SK-N-SH treated with all-trans-retinoic acid at 6 μM for 48 hours (cell line): ENCODE data around the gene CLDND2.

Experiments
- ATAC-seq: fragments of 200-7000 bp; cut with Tn5 transposase; 3 replicates; pipeline ENCODE4 v1.9.1; 2020; ENCODE audit warnings: mild to moderate bottlenecking, moderate library complexity
- ARNTL ChIP-seq: fragments of 450-650 bp; formaldehyde crosslinking; IDR thresholded peaks from 2 replicates; pipeline ENCODE4 v1.5.0; 2020; ENCODE audit warnings: low read depth, mild to moderate bottlenecking, moderate library complexity, borderline replicate concordance
- BACH2 ChIP-seq: fragments of 250-450 bp; sonication (Bioruptor Pico); IDR thresholded peaks from 2 replicates; pipeline ENCODE4 v1.9.0; 2021; ENCODE audit warnings: mild to moderate bottlenecking, borderline replicate concordance
- CREB5 ChIP-seq: fragments of 250-450 bp; sonication (Bioruptor Pico); IDR thresholded peaks from 2 replicates; pipeline ENCODE4 v1.5.1; 2020; ENCODE audit warnings: low read depth, mild to moderate bottlenecking, moderate library complexity
- CSDC2 ChIP-seq: fragments of 250-450 bp; sonication (Bioruptor Pico); IDR thresholded peaks from 2 replicates; pipeline ENCODE4 v1.5.0; 2020; ENCODE audit warnings: mild to moderate bottlenecking, moderate library complexity
- CSRNP3 ChIP-seq: fragments of 250-450 bp; sonication (Bioruptor Pico); IDR thresholded peaks from 2 replicates; pipeline ENCODE4 v1.5.1; 2021; ENCODE audit warnings: mild to moderate bottlenecking, moderate library complexity
- ESRRG ChIP-seq: fragments of 250-450 bp; sonication (Bioruptor Pico); IDR thresholded peaks from 2 replicates; pipeline ENCODE4 v1.6.1; 2021; ENCODE audit warnings: mild to moderate bottlenecking
- ISL1 ChIP-seq: fragments of 250-450 bp; sonication (Bioruptor Pico); IDR thresholded peaks from 2 replicates; pipeline ENCODE4 v2.1.2; 2022; ENCODE audit warnings: mild to moderate bottlenecking, moderate library complexity
- OSR1 ChIP-seq: fragments of 250-450 bp; sonication (Bioruptor Pico); IDR thresholded peaks from 2 replicates; pipeline ENCODE4 v1.8.0; 2022; ENCODE audit warnings: moderate library complexity, mild to moderate bottlenecking, inconsistent platforms
- PATZ1 ChIP-seq: fragments of 250-450 bp; sonication (Bioruptor Pico); IDR thresholded peaks from 2 replicates; pipeline ENCODE4 v1.8.0; 2020; ENCODE audit warnings: mild to moderate bottlenecking, moderate library complexity, borderline replicate concordance
- POU6F1 ChIP-seq: fragments of 250-450 bp; sonication (Bioruptor Pico); IDR thresholded peaks from 2 replicates; pipeline ENCODE4 v1.8.0; 2021; ENCODE audit warnings: low read depth, mild to moderate bottlenecking, moderate library complexity, borderline replicate concordance
- PPARA ChIP-seq: fragments of 250-450 bp; sonication (Bioruptor Pico); IDR thresholded peaks from 2 replicates; pipeline ENCODE4 v1.5.0; 2020; ENCODE audit warnings: mild to moderate bottlenecking, borderline replicate concordance
- RARB ChIP-seq: fragments of 250-450 bp; sonication (Bioruptor Pico); IDR thresholded peaks from 2 replicates; pipeline ENCODE4 v1.8.0; 2021; ENCODE audit warnings: mild to moderate bottlenecking, moderate library complexity
- SNAI2 ChIP-seq: fragments of 250-450 bp; sonication (Bioruptor Pico); IDR thresholded peaks from 2 replicates; pipeline ENCODE4 v1.5.0; 2020; ENCODE audit warnings: mild to moderate bottlenecking, moderate library complexity
- TCF4 ChIP-seq: fragments of 250-450 bp; sonication (Bioruptor Pico); IDR thresholded peaks from 2 replicates; pipeline ENCODE4 v1.8.0; 2021; ENCODE audit warnings: mild to moderate bottlenecking, moderate library complexity, borderline replicate concordance
- TOX ChIP-seq: fragments of 250-450 bp; sonication (Bioruptor Pico); IDR thresholded peaks from 2 replicates; pipeline ENCODE4 v1.8.0; 2021; ENCODE audit warnings: mild to moderate bottlenecking, moderate library complexity, borderline replicate concordance
- TSHZ2 ChIP-seq: fragments of 250-450 bp; sonication (Bioruptor Pico); IDR thresholded peaks from 2 replicates; pipeline ENCODE4 v1.5.0; 2020; ENCODE audit warnings: mild to moderate bottlenecking, moderate library complexity
- ZNF565 ChIP-seq: fragments of 450-650 bp; formaldehyde crosslinking; conservative IDR thresholded peaks from 2 replicates; pipeline ENCODE4 v1.5.0; 2020; ENCODE audit warnings: low read depth, mild to moderate bottlenecking, moderate library complexity
- ZNF70 ChIP-seq: fragments of 450-650 bp; formaldehyde crosslinking; IDR thresholded peaks from 2 replicates; pipeline ENCODE4 v1.5.0; 2020; ENCODE audit warnings: mild to moderate bottlenecking, moderate library complexity
- ZNF8 ChIP-seq: fragments of 450-650 bp; formaldehyde crosslinking; IDR thresholded peaks from 2 replicates; pipeline ENCODE4 v1.5.0; 2020; ENCODE audit warnings: mild to moderate bottlenecking, moderate library complexity

The CLDND2 gene

GRCh38 chr19:51351266-51351990, 17.4 kb downstream of the CLDND2 start:
- TF ChIP-seq RARB (CRISPR knock-in tag) (no peak), PATZ1 (CRISPR knock-in tag) (no peak), TCF4 (CRISPR knock-in tag) (no peak)
- no peak for ATAC-seq

GRCh38 chr19:51347209-51347928, 21.4 kb downstream of the CLDND2 start:
- TF ChIP-seq ISL1 (no peak), RARB (CRISPR knock-in tag) (no peak), TCF4 (CRISPR knock-in tag) (no peak)
- TF ChIP-seq, all 23 proteins: peak for 0
- no peak for ATAC-seq

GRCh38 chr19:51346742-51347141, 22.1 kb downstream of the CLDND2 start:
- ATAC-seq = no peak
- TF ChIP-seq TOX (CRISPR knock-in tag) = no peak
- no peak for TF ChIP-seq CSRNP3 (CRISPR knock-in tag)
- no peak for TF ChIP-seq ARNTL
- TF ChIP-seq BACH2 (CRISPR knock-in tag) = no peak
- TF ChIP-seq TSHZ2 (CRISPR knock-in tag) = no peak
- no peak for TF ChIP-seq ZNF565 (CRISPR knock-in tag)
- TF ChIP-seq SNAI2 (CRISPR knock-in tag) = no peak
- no peak for TF ChIP-seq ZNF8
- TF ChIP-seq ESRRG = no peak
- TF ChIP-seq TCF4 (CRISPR knock-in tag) = no peak

GRCh38 chr19:51345076-51345620, 23.7 kb downstream of the CLDND2 start:
- ATAC-seq = no peak
- TF ChIP-seq BACH2 (CRISPR knock-in tag) (no peak), TSHZ2 (CRISPR knock-in tag) (no peak), CSDC2 (no peak), ESRRG (no peak), ZNF8 (no peak), POU6F1 (no peak), ZNF565 (CRISPR knock-in tag) (no peak), OSR1 (no peak), ISL1 (no peak), RARB (CRISPR knock-in tag) (no peak), PPARA (CRISPR knock-in tag) (no peak), CREB5 (CRISPR knock-in tag) (no peak), ZNF70 (no peak), ARNTL (no peak)
- TF ChIP-seq, all 23 proteins: peak for 0
